Measurements from ENCODE around the gene EHBP1L1. TPM values are rescaled to one million over a fixed set of nuclear protein-coding genes. Genes with fewer than 3 reads are reported as not detected.

Gene EHBP1L1
- total RNA-seq, 2 donors from 2014 or later: 6.2 to 9.8 TPM

Small RNAs within 50 kb of the gene (microRNA-seq; reads per million reads assigned to microRNA genes)
- gene MIR4690 (ENCODE audit: borderline microRNAs expressed): not detected

Other genes starting within 250 kb of the EHBP1L1 start
- 10 to 100 TPM; 75.8 to 80.9 TPM for gene DPF2, start 242.2 kb upstream of the EHBP1L1 start, total RNA-seq
- 1 to 10 TPM in 1 of 2 donors, under 1 TPM in 1; 0.99 to 1.0 TPM for gene TIGD3, start 221.3 kb upstream of the EHBP1L1 start, total RNA-seq
- 1 to 10 TPM; 3.0 to 6.3 TPM for gene SLC25A45, start 193.4 kb upstream of the EHBP1L1 start, total RNA-seq
- 10 to 100 TPM; 27.4 to 29.6 TPM for gene FRMD8, start 189.4 kb upstream of the EHBP1L1 start, total RNA-seq
- gene NEAT1, start 153.3 kb upstream of the EHBP1L1 start, total RNA-seq: 10 to 100 TPM; 61.3 to 85.2 TPM
- gene MALAT1, start 77.0 kb upstream of the EHBP1L1 start, total RNA-seq: 1,000 to 10,000 TPM; 5,233 to 6,894 TPM
- gene SCYL1, start 51.0 kb upstream of the EHBP1L1 start, total RNA-seq: 10 to 100 TPM; 62.9 to 67.4 TPM
- gene LTBP3, start 17.7 kb upstream of the EHBP1L1 start, total RNA-seq: 10 to 100 TPM; 19.7 to 24.2 TPM
- 10 to 100 TPM; 32.8 to 36.5 TPM for gene ZNRD2, start 5.6 kb upstream of the EHBP1L1 start, total RNA-seq
- 10 to 100 TPM; 23.3 to 24.9 TPM for gene FAM89B, start 3.5 kb upstream of the EHBP1L1 start, total RNA-seq
- 1 to 10 TPM in 1 of 2 donors, not detected in 1; 1.2 TPM for gene KCNK7, start 19.7 kb downstream of the EHBP1L1 start, total RNA-seq
- 10 to 100 TPM; 62.8 to 65.0 TPM for gene MAP3K11, start 38.2 kb downstream of the EHBP1L1 start, total RNA-seq
- gene PCNX3, start 39.7 kb downstream of the EHBP1L1 start, total RNA-seq: 10 to 100 TPM; 48.1 to 57.3 TPM
- gene SIPA1, start 62.0 kb downstream of the EHBP1L1 start, total RNA-seq: 10 to 100 TPM; 39.9 to 46.8 TPM
- gene RELA, start 86.9 kb downstream of the EHBP1L1 start, total RNA-seq: 10 to 100 TPM; 40.2 to 41.1 TPM
- 10 to 100 TPM; 48.5 to 48.8 TPM for gene KAT5, start 136.2 kb downstream of the EHBP1L1 start, total RNA-seq
- 10 to 100 TPM; 41.6 to 47.9 TPM for gene RNASEH2C, start 144.7 kb downstream of the EHBP1L1 start, total RNA-seq
- gene AP5B1, start 204.9 kb downstream of the EHBP1L1 start, total RNA-seq: 10 to 100 TPM; 17.8 to 29.9 TPM
- gene OVOL1, start 211.0 kb downstream of the EHBP1L1 start, total RNA-seq: 1 to 10 TPM; 3.4 to 5.5 TPM